HG02943 (cell line): ENCODE data around the gene TOR2A.

Source experiments
- ATAC-seq: cut with Tn5 transposase; IDR thresholded peaks from one replicate; pipeline ENCODE4 v1.9.1; 2021; ENCODE audit warnings: mild to moderate bottlenecking, low read depth, moderate library complexity; ENCODE audit not compliant: unreplicated experiment

The TOR2A gene

DNA sequence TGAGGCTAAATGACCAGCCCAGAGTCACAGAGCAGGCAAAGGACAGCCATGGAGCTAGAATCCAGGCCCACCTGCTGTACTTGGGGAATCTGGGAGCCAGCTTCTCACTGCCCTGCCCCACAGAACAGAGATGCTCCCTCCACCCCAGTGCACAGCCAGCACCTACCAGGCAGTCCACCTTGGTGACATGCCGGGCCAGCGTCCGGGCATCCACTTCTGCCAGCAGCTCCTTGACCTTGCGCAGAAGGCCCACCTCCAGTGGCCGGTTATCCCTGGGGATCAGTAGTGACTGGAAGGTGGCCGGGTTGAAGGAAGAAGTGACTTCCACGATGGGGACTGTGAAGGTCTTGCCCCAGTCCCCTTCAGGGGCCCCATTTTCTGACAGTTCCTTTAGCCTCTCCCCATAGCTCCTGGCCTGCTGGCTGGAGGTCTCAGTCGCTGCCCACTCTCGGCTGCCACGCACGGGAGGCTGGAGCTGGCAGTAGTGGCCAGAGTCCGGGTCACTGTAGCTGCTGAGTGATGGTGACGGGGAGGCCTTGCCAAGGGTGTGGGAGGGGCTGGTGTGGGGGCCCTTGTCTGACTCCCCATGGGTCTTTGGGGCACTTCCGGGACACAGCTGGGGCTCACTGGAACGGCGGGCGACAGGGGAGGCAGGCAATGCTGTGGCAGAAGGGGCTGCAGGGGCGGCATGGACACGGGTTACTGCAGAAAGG is 9.5 kb upstream of the TOR2A start:
- ATAC-seq, result no peak

DNA sequence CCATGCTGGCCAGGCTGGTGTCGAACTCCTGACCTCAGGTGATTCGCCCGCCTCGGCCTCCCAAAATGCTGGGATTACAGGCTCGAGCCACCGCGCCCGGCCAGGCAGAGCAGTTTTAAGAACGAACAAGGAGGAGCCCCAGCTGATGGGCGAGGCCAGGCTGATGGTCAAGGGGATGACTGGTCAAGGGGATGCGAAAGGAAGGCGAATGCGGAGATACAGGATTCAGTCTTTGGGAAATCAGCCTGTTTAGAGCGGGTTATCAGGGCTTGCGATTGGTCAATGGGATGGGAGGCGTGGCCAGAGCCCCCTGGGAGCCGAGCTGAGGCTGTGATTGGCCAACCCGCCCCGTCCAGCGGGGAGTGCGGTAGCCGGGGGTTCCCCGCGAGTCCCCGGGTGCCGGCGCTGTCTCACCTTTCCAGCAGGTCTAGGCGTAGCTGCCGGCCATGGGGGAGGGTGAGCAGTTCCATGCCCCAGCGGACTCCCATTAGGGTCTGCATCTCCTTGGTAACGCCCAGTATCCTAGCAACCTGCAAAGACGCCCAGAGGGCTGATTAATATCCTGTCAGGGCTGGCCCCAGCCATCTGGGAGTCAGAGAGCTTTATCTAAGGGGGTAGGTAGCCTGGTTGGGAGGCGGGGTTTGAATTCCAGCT is 7.5 kb upstream of the TOR2A start:
- no peak for ATAC-seq

DNA sequence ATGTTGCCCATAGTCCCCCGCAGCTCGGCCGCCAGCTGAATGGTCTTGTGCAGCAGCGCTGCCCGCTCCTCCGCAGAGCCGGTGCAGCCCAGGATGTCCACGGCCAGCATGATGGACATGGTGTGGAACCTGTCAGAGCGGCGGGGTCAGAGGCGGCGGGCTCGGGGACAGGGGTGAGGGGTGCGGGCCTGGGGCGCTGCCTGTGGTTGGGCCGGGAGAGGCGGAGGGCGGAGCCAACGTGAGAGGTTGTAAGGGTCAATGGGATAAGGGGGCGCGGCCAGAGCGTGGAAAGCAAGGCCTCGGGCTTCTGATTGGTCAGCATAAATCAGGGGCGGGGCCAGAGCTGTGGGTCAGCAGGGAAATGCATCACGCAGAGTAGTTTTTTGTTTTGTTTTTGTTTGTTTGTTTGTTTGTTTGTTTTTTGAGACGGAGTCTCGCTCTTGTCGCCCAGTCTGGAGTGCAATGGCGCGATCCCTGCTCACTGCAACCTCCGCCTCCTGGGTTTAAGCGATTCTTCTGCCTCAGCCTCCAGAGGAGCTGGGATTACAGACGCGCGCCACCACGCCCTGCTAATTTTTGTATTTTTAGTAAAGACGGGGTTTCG is 6.8 kb upstream of the TOR2A start:
- no peak for ATAC-seq

DNA sequence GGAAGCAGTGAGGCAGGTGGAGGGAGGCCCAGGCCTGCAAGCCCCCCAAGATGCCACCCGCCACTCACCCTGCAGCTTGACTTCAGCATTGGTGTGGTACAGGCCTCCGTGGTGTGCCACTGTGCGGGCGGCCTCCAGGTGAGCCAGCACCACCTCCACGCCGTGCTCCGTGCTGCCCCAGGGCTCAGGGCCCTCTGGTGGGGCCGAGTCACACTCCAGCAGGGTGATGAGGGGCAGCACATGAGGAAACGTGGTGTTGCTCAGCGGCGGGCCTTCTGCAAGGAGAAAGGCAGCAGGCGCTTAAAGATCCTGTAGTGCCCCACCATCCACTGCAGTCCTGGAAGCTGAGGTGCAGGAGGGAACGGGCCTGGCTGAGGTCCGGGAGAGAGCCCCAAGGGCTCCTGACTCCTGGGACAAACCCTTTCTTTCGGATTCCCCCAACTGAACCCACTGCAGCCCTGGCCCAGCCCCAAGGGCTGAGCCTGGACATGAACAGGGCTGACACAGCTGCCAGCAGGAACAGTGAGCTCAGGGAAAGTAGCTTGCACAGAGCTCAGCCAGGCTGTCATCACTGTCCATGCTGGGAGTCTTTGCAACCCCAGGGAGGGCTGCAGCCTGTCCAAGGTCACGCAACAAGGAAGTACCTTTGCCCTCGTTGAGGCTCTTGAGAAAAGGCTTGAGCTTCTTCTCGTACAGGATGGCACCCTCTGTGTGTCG is 4.7 kb upstream of the TOR2A start:
- ATAC-seq, result no peak

DNA sequence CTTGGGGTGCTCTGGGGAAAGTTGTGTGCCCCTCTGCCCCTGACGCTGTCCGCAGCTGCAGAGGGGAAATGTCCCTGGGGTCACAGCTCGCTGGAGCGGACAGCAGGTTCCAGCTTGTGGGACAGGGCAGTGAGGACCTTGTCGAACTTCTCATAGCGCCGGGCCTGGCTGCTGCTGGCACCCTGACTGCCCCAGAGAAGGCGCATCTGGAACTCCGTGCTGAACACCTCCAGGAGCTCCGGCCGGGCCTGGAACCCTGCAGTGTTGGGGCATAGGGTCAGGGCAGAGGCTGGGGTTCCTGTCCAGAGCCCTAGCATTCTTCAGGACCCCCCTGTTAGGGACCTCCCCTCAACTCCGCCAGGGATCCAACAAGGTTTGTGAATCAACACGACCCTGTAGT is 3.6 kb upstream of the TOR2A start:
- ATAC-seq, result no peak

DNA sequence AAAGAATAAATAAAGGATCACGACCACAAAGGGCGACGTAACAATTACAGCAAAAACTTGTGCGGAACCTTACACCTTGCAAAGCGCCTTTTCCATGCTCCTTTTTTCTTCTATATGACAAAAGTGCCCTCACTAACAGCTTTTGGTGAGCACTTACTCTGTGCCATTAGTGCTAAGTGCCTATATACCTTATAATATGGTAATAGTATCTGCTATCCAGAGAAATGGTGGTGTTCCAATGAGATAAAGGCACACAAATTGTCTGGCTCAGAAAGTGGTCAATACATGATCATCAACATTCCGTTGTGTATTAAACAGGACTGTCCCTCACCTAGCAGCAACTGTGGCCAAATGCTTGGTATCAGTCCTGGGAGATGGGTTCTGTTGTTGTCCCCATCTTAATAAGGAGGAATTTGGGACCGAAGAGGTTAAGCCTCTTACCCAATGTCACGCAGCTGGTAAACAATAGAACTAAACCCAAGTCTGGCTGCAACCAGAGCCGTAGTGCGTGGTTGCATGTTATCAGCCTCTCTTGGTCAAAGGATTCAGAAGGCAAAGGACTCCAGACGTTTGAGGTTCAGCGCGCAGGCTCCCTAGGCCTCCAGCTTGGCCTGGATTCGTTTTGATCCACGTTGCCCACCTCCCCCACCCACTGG is 564 bp upstream of the TOR2A start:
- no peak for ATAC-seq

DNA sequence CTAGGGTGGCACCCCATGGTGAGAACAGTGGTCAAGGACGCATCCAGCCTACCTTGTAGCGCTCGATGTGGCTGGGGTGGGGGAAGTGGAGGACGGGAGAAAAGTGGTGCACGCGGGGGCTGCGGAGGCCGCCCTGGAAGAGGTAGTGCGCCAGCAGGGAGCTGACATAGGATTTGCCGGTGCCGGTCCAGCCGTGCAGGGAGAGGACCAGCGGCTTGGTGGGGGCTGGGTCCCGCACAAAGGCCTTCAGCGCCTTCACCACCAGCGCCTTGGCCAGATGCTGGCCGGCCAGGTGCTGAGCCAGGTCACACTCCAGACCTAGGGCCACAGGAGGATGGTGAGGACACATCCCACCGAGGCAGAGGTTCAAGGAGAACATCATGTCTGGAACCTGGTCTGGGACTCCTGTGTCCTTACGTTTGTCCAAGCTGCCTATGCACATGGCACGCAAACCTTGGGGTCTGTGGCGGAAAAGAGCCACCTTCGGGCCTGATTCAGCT is 797 bp downstream of the TOR2A start:
- ATAC-seq, result no peak

DNA sequence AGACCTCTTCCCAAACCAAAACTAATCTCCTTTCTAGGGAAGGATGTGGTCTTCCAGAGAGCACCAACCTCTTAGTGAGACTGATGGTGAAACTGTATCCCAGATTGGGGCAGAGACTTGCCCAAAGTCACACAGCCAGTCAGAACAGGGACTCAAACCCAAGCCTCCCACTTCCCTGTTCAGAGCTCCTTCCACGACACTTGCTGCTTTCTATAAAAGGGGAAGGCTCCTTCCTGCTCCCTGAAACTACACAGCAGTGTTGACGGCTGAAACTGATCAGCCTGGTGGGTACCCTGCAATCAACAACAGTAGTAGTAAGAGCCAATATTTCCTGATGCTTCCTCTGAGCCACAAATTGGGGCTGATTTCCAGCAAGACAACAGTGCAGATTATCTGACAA is 1.5 kb downstream of the TOR2A start:
- ATAC-seq, result no peak

DNA sequence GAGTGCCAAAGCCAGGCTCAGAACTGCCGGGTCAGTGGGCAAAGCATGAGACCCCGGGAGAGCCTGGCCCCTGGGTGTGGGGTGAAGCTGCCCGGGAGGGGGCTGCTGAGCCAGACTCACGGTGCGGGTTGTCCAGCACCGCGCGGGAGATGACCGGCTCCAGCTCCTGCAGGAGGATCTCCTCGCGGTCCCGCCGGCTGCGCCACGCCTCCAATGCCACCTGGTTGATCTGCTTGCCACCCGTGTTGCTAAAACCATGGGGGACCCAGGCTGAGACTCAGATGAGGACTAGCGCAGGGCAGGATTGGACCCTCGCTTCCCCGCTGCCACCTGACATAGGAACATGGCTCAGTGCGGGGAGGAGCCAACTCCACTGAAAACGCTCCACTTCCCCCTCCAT is 2.6 kb downstream of the TOR2A start:
- no peak for ATAC-seq

DNA sequence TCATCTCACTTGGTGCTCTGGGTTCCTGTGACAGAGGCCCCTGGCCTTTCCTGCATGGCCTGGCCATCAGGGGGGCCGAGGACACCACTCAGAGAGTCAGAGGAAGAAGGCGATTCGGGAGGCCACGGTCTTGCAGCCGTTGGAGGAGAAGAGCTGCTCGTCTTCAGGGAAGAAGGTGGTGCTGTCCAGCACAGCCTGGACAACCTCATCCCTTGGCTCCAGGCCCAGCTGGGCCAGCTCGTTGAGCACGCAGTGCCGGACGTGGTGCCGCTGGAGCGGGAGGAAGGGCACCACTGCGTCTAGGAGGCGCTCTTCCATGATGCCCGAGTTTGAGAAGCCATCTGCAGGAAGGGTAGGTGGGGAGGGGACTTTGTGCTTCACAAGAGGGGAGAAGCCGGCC is 3.2 kb downstream of the TOR2A start:
- ATAC-seq, result no peak

DNA sequence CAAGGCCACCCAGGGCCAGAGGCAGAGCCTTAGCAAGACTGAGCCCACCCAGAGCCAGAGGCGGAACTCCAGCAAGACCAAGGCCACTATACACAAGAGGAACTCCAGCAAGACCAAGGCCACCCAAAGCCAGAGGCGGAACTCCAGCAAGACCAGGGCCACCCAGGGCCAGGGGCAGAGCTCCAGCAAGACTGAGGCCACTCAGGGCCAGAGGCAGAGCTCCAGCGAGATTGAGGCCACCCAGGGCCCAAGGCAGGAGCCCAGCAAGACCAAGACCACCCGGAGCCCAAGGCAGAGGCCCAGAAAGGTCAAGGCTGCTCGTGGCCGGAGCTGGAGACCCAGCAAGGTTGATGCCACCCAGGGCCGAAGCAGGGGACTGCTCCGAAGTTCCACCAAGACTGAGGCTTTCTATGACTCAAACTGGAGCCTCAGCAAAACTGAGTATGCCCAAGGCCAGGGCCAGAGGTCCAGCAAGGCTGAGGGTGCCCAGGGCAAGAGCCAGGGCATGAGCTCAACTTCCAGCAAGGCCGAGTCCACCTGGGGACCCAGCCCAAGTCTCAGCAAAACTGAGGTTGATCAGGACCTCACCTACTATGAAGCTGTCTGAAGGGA is 4.2 kb downstream of the TOR2A start:
- ATAC-seq, result no peak

DNA sequence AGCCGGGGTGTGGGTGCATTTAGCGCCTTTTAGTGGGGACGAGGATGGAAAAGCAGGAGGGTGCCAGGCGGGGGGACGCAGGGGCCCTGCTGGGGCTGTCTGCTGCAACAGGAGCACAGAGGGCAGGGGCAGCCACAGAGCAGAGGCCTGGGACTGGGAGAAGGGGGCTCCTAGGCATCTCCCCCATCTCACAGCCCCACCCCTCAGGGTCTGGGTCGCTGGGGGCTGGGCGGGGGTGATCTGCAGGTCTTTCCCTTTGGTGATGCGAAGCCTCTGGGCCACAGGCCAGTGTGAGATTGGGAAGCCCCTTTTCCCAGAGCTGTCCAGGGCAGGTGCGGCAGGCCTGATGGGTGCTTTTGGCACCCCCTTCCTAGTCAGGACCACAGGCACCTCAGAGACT is 4.8 kb downstream of the TOR2A start:
- ATAC-seq, result no peak

DNA sequence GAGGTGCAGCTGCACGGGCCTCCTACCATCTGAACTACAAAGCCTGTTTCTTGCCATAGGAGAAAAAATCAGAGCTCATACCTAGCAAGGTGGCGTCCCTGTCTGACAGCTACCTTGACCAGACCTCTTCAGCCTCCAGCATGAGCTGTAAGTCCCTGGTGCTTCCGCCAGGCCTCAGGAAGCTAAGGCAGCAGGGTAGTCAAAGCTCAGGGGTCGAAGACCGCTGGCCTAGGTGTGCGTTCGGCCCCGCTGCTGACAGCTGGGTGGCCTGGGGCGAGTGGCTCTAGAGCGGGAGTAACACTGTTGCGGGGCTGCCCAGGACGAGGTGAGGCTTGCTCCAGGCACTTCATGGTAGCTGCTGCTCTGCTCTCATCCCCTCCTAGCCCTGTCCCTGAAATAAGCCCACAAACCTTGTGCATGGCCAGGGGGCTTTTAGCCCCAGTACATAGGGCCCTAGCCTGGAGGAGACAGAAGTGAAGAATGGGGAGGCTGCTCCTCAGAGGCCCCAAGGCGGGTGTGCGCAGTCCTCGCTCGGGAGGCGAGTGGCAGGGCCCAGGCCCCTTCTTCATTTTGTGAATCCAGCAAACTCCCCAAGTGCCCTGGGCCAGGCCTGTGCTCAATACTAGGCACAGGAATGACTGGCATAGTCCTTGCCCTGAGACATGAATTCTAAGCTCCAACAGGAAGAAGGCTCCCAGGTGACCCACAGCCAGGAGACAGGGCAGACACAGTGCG is 5.4 kb downstream of the TOR2A start:
- no peak for ATAC-seq

DNA sequence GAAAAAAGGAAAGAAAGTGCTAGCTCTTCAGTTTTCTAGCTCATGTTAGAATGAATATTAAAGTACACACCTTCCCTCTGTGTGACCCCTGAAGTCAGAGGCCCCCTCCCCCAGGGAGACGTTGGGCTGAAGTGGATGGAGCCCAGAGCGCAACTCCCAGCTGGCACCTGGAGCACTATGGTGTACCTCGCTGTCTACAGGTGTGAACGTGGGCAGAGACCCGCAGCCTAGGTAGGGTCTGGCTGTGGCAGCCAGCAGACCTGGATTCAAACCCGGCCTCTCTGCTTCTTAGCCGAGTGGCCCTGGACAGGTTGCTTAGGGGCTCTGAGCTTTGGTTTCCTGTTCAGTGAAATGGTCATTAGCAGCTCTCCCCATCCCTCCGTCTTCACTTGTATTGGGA is 6.3 kb downstream of the TOR2A start:
- ATAC-seq, result no peak

DNA sequence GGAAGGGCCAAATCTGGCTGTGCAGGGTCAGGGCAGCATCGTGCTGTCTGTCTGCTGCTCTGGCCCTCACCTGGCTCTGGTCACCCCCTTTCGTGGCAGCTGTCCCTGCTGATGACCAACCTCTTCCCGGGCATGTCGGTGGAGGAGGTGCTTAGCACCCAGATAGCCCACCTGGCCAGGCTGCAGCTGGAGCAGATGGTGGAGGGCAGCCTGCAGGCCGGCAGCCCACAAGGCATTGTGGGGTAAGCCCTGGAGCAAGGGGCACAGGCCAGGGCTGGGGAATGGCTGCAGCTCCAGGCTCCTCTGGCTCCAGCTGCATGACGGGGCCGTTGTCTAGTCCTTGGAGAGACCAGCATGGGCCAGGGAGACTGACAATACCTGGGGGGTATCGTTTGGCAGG is 8.2 kb downstream of the TOR2A start:
- ATAC-seq, result no peak

DNA sequence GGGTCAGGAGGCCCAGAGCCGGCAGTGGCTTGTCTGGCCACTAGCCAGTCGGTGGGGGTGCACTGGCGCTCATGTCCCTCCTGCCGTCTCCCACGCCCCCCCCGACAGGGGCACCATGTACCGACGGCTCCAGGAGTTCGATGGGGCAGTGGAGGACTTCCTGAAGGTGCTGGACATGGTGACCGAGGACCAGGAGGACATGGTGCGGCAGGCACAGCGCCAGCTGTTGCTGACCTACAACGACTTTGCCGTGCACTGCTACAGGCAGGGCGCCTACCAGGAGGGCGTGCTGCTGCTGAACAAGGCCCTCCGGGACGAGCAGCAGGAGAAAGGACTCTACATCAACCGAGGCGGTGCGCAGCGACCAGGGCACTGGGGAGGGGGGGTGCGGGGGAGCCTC is 11.1 kb downstream of the TOR2A start:
- ATAC-seq, result no peak

DNA sequence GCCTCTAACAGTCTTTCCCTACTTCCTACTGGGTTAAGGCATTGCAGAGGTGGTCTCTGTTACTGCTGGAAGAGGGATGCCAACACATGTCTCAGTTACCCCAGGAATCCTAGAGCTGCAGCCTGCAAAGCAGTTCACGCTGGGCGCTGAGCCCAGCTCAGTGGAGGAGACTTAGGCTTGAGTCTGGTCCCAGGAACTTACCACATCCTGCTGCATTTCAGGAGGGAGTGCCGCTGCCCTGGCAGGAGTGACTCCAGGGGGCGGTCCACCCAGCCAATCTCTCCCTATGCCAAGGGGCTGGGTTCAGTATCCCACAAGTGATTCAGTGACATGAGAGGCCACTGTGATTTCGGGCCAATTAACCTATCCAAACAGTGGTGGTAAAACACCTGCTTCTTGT is 11.7 kb downstream of the TOR2A start:
- ATAC-seq, result no peak

DNA sequence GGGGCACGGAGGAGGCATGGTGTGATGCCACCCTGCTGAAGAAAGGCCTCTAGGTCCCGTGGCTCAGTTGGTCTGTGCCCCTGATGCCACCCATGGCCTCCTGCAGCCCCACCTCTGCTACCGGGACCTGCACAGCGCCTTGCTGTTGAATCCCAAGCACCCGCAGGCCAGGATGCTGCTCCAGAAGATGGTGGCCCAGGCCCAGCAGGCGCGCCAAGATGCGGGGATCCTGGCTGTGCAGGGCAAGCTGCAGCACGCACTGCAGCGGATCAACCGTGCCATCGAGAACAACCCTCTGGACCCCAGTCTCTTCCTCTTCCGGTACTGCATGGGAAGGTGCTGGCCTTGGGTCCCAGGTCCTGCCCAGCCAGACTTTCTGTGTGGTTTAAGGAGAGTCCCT is 12.1 kb downstream of the TOR2A start:
- no peak for ATAC-seq

DNA sequence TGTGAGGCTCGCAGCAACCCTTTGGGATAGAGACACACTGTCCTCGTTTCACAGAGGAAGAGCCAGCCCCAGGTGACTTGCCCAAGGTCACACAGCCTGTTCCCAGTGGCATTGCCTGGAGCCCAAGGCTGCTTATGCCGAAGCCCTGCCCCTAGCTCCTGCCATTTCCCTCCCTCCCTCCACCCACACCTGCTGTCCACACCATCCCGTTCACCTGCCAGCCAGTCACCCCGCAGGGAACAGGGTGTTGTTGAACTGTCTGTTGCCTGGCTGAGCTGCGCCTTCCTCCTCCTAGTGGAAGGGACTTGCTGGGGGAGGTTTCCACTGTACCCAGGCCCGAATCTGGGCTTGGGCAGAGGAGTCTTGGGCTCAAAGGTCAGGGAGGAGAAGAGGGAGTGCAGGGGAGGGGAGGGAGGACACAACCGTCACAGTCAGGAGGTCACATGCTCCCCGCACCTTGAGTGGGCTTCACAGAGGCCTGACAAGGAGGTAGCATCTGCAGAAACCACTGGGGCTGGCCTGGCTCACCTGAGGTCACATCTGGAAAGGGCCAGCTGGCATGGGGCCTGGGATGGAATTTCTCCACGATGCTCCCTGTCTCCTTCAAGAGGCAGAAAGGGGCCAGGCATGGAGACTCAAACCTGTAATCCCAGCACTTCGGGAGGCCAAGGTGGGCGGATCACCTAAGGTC is 12.9 kb downstream of the TOR2A start:
- no peak for ATAC-seq
